Neural cell (in vitro differentiated cells): ENCODE results near the gene GLYATL1.

Source experiments
- CTCF ChIP-seq: fragments of 450-650 bp; IDR thresholded peaks from 2 replicates; pipeline ENCODE4 v1.5.1; 2014; ENCODE audit warnings: antibody characterized with exemption, mild to moderate bottlenecking, moderate library complexity; ENCODE audit not compliant: poor library complexity, severe bottlenecking
- EP300 ChIP-seq: fragments of 450-650 bp; conservative IDR thresholded peaks from 2 replicates; pipeline ENCODE4 v1.6.1; 2014; ENCODE audit warnings: antibody characterized with exemption, mild to moderate bottlenecking, moderate library complexity; ENCODE audit not compliant: poor library complexity, severe bottlenecking
- EZH2 ChIP-seq: fragments of 200-600, 300-800 bp; shearing (Covaris generic), sonication (generic); IDR thresholded peaks from 2 replicates; pipeline ENCODE4 v1.6.1; 2014; ENCODE audit warnings: antibody characterized with exemption, low read length, borderline replicate concordance, mild to moderate bottlenecking; ENCODE audit not compliant: insufficient read depth, poor library complexity, severe bottlenecking
- POLR2AphosphoS5 ChIP-seq: IDR thresholded peaks from 2 replicates; pipeline ENCODE4 v1.6.1; 2012
- RAD21 ChIP-seq: fragments of 450-650 bp; conservative IDR thresholded peaks from 2 replicates; pipeline ENCODE4 v1.6.1; 2014; ENCODE audit warnings: antibody characterized with exemption, mild to moderate bottlenecking, moderate library complexity
- REST ChIP-seq: IDR thresholded peaks from 2 replicates; pipeline ENCODE4 v1.6.1; 2012; ENCODE audit warnings: borderline replicate concordance
- SMC3 ChIP-seq: fragments of 450-650 bp; conservative IDR thresholded peaks from 2 replicates; pipeline ENCODE4 v1.6.1; 2014; ENCODE audit warnings: antibody characterized with exemption, mild to moderate bottlenecking, moderate library complexity; ENCODE audit not compliant: poor library complexity
- TAF1 ChIP-seq: IDR thresholded peaks from 2 replicates; pipeline ENCODE4 v1.6.1; 2012; ENCODE audit warnings: low read depth

- no peak for TF ChIP-seq CTCF
- no peak for TF ChIP-seq EZH2
- no peak for TF ChIP-seq RAD21
- no peak for TF ChIP-seq POLR2AphosphoS5
- TF ChIP-seq SMC3, result no peak
- no peak for TF ChIP-seq EP300
- TF ChIP-seq REST, result no peak
- TF ChIP-seq TAF1, result no peak
Measured at GRCh38 chr11:58980159-58980843, 41.0 kb downstream of the GLYATL1 start.
